Body of pancreas (tissue), 4 donors: Measurements from ENCODE around the gene MRGPRD.

ENCODE experiments used
- CTCF ChIP-seq, 7 experiments: fragments of 450-650 bp in 4 of 7; fragments of 200-600 bp in 3 of 7; sonication (generic) in 3 of 7; IDR thresholded peaks; one replicate each; pipeline ENCODE4 v1.5.1; 2016 to 2019; ENCODE audit warnings: antibody characterized with exemption in 7 of 7
- POLR2A ChIP-seq, 3 donors: fragments of 450-650 bp; IDR thresholded peaks; one replicate each; pipeline ENCODE4 v1.6.1; 2016; ENCODE audit warnings: antibody characterized with exemption in 3 of 3, mild to moderate bottlenecking in 2 of 3

GRCh38 chr11:69004411-69005182 is 23.8 kb upstream of the MRGPRD start:
- TF ChIP-seq CTCF (IDR thresholded peaks at IDR 0.05) (no peak), POLR2A (IDR thresholded peaks at IDR 0.05) (no peak)
